OCI-M1 (cell line): Measurements from ENCODE around the gene COL5A1.
A peak's percentile ranks its signal among the peaks of the same experiment; 100 is the strongest.
"Not testable (repeated sequence)": the region's sequence is repeated elsewhere in the genome, so short reads cannot be mapped to it uniquely, and the experiment has no call there.

Experiments
- DNase-seq: peaks from one replicate; lab custom pipeline; 2025; lab: John Stamatoyannopoulos, UW

COL5A1 gene

DNA sequence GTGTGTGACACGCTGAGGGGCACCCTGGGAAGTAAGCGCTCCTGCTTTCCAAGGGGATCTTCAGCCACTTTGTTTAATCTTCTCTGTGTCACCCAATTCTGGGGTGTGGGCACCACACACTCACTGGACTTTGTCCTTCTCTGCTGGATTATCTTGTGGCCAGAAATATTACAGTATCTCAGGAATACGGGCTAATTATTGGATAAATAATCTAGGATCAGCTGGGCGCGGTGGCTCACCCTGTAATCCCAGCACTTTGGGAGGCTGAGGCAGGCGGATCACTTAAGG lies 50.9 kb downstream of the COL5A1 start:
- no peak for DNase-seq

DNA sequence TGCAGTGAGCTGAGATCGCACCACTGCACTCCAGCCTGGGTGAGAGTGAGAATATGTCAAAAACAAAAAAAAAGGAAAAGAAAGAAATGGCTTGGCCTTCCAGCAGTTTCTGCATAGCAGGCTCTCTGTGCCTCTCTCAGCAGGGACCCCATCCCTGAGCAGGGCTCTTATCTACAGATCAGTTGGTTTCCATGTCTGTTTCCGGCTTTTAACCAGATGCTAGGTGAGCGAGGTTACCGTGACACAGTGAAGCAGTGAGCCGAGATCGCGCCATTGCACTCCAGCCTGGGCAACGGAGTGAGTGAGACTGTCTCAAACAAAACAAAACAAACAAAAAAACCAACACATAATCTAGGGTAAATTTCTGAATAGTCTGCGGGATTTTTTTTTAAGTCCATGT lies 51.4 kb downstream of the COL5A1 start:
- no peak for DNase-seq

DNA sequence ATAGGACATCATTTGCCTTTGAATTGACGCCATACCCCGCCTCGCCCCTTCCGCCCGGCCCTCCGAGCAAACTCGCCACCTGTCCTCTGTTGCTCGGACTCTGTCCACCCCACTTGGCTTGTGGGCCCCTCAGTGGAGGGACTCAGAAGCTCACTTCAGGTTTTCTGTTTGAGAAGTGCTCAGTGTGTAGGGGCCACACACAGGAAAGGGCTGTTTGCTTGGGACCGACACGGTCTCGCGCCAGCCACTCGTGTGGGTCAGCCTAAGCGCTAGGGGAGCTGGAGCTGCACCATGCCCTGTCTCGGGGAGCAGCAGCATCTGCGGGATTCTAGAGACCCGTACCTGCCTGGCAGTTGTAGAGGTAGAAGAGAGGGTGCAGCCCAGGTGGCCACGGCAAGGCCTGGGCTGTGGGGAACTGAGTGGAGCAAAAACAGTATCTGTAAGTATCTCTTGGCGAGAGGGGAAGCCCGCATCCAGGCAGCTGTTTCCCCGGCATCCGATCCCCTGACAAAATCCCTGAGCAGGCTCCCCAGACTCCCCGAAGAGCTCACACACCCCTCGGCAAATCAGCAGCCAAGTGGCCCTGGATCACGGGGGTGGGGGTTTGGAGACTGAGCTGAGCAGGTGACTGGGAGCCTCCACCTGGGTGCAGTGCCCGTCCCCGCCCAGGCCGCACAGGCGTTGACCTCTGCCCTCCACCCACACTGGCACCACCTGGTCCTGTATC lies 52.2 kb downstream of the COL5A1 start:
- DNase-seq, result no peak

DNA sequence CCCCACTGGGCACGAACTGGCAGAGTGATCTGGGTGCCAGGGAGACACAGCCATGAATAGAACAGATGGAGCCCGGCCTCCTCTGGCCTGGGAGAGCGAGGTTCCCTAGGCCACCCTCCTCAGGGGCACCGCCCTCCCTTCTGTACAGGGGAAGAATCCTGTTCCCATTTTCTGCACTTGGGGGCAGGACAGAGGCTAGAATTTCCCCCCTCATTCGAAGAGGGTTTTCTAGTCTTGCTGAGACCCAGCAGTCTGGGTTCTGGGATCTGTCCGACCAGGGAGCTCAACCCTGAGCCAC lies 52.7 kb downstream of the COL5A1 start:
- DNase-seq, result no peak

DNA sequence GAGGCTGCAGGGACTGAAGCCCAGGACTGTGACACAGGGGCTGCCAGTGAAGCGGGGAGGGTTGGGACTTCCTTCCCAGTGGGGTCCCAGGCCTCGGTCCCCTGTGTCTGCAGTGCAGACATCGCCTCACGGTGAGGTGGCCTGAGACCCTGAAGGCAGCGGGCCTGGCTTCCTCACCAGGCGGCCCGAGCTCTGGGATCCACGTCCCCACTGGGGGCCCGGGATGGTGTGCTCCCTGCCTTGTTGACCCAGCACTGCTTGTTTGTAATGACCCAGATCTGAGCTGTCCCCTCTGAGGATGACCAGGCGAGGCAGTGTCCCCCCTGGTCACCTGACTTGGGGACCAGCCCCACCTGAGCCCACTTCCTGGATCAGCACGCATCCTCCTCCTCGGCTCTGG lies 53.1 kb downstream of the COL5A1 start:
- no peak for DNase-seq

DNA sequence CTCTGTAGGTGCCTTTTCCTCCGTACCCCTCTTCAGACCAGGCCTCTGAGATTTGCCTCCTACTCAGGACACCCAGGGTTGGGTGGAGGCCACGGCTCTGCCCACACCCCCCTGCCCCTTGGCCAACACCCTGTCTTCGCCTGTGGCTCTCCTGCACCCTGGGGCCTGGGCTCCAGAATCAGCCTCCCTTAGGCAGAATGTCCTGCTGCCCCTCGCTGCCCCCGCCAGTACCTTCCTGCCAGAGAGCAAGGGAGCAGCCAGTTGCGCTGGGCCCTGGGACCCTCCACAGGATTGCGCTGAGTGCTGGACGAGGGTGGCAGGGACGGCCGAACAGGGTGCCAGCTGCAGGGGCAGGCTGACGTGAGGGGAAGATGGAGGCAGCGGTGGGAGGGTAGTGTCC lies 53.5 kb downstream of the COL5A1 start:
- no peak for DNase-seq

DNA sequence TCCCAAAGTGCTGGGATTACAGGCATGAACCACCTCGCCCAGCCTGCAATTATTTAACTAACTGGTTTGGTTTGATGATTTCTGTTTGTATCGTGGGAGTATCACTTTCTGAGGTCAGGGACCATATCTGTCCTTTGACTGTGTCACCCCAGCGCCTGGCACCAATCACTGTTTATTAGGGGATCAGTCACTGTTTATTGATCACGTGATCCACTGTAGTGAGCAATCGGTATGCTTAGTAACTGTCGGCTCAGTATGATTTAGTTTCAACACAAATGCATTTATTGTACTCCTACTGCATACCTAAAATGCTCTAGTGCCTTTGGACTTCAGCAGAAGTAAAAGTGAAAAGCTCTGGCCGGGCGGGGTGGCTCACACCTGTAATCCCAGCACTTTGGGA lies 54.8 kb downstream of the COL5A1 start:
- DNase-seq, result no peak

DNA sequence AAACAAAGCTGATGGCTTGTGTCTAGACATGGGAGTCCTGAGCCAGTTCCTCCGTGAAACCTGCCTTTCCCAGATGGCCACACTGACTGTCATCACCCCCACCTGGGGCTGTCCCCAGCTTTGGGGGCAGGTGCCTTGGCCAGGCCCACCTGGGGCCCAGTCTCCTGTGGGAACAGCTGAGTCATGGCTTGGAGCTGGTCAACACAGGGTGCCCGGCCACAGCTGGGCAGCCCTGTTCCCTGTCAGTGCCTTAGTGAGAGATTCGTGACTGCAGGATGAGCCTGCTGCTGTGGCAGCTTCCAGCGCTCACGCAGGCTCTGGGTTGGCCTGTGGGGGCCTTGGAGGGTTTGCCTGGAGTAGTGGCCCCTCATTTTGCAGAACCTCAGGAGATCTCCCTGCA lies 56.5 kb downstream of the COL5A1 start:
- DNase-seq, result no peak

DNA sequence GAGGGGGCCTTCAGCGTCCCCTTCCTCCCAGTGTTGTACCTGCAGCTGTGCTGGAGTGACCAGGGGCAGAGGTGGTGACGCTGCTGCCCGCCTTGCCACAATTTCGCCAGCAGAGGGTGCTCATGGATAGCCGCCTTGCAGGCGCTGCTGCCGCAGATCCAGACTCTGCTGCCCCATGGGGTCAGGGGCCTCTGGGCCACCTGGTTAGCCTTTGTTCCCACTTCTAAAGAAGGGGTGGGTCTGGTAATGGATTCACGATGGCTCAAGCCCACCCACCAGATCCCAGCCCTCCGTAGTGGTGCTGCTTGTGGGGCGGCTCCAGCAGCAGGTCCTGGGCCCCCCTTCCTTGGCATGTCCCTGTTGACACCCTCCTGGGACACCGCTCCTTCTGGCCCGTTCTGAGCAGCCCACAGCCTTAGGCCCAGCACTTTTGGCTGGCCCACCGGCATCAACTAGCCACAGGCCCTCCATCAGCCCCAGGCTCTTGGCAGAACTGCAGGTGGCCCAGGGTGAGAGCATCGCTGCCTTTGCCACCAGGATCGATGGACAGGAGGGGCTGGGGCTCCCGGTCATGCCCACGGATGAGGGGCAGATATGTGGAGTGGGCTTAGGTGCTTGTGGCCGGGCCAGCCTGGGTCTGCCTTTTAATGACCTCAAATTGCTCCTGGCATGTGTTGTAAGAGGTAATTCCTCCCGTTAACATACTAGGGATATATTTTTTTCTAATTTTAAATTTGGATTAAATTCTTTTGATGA lies 57.2 kb downstream of the COL5A1 start:
- peak; percentile 62 for DNase-seq

DNA sequence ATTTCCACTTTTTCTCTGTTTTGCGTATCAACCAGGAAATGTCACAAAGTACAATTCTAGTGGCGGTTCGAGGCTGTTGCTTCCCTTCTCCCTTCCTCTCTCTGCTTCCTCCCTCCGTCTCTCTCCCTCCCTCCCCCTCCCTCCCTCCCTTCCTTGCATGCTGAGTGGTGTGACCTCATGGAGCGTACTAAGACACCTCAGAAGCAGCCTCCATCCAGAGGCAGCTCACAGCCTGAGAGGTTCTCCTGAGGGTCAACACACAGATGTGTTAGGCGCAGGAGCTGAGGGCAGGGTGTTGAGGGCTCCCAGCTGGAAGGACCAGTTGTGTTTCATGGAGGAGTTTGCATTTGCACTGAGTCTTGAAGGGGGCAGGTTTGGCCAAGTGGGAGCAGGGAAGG lies 57.7 kb downstream of the COL5A1 start:
- no peak for DNase-seq

DNA sequence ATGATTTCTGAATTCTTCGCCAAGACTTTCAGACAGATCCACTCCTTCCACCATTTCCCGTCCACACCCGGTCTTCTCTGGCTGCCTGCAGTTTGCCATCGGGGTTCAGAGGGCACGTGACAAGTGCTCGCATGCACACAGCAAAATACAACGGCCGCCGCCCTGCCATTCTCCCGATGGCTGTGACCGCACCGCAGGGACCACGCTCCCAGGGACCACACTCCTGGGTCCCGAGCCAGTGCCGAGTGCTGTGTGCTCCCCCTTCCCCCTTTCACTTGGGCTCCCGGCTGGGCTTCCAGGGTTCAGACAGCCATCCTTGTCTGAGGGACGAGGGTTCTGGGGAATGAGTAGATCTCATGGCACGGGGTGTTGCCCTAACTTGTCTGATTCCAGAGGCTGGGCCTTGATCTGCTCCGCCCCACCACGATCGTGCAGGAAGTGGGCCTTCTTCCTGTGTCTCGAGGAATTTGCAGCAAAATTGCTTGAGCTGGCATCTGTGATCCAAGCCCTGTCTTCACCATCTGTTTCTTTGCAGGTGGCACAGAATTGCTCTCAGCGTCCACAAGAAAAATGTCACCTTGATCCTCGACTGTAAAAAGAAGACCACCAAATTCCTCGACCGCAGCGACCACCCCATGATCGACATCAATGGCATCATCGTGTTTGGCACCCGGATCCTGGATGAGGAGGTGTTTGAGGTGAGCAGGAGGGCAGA lies 59.2 kb downstream of the COL5A1 start:
- no peak for DNase-seq

DNA sequence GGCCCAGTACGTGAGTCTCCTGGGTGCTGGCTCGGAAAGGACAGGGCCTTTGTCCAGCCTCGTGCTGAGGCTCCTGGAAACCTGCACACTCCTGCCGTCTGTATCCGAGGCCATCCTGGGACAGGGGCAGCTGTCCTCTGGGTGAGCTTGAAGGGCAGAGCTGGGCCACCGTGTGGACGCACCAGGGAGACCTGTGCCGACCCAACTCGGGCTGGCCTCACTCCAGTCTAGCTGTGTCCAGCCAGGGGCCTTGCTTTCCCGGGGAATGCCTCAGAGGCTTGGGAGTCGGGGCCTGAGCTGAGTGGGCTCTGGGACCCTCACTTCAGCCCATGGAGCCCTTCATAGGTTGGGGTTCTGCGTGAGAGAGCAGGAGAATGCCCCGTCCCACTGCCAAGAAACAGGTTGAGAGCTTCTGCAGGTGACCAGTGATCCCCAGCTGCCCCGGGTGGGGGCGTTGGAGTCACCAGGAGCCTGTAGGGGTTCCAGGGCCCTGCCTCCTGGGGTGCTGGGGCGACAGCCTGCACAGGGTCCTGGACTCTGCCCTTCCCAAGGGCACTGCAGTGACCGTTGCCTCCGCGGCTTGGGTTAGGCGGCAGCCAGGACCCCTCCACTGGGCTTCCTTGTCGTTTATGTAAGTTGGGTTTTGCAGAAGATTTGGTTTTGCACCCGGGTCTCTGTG lies 60.1 kb downstream of the COL5A1 start:
- no peak for DNase-seq

DNA sequence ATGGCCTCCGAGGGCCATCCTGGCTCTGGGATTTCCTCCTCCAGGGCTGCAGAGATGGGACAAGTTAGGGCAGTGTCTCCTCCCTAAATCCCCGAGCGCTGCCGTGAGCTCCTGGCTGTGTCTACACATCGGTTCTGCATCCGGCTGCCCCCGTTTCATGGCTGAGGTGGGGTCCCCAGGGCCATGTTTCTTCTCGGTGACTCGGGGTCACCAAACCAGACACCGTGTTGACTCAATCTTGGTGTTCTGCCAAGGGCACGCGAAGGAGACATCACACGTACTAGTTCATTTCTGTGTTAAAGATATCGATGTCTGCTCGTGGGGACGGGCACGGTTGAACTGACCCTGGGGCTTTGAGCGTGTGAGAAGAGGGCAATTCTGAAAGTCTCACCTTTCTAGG lies 60.7 kb downstream of the COL5A1 start:
- DNase-seq, result no peak

DNA sequence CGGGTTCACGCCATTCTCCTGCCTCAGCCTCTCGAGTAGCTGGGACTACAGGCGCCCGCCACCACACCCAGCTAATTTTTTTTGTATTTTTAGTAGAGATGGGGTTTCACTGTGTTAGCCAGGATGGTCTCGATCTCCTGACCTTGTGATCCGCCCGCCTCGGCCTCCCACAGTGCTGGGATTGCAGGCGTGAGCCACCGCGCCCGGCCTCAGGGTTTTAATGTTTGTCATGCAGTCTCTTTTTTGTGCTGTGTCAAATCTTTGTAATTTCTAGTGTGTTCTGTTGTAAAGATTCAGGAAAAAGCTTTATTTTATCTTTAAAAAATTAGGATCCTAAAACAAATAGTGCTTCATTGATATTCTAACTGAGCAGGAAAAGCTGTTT lies 62.1 kb downstream of the COL5A1 start:
- DNase-seq, result not testable (repeated sequence)

DNA sequence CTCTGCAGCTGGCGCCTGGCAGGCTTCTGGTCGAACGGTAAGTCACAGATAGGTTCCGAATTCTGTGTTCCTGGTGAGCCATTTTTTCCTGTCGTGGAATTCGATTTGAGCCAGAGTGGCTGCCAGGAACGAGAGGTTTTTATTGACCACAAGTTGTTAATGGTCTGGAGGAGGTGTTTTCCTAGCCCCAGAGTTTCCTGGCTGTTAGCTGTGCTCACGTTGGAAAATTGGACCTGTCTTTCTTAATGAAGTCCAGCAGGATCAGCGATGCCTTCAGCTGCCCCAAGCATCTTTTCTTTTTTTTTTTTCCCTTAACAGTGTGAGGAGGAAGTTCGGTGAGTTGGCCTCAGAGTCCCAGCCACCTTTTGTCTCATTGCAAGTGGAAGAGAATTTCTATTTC lies 62.9 kb downstream of the COL5A1 start:
- no peak for DNase-seq

DNA sequence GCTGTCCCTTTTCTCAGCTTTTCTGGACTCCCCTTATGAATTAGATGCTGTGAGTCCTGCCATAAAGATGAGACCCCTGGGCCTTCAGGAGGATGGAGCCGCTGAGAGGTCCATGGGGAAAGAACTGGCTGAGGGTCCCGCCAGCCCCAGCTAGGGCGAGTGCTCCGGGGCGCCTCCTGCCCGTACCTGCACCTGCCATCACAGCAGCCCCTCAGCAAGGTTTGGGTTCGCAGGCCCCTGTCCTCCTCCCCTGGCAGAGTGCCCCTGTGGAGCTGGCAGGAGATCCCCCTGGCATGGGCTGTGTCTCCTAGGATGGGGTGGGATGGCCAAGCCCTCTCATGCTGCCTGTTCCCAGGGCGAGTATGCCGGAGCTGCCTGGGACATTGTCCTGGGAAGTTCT lies 64.2 kb downstream of the COL5A1 start:
- DNase-seq, result no peak

DNA sequence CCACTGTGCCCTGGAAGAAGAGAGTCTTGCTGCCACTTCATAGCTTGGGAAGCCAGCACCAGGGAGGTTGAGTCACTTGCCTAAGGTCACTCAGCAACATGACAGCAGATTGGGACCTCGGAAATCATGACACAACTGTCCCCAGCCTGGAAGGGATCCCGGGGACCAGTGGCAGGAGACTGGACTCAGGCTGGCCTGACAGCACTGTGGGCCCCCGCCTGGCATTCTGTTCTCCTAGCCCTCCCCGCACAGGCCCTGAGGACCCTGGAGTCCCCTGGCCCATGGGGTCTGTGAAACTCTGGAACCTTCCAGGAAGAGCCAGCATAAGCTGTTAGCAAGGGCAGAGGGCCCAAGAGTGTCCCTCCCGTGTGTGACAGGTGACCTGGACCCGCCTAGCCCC lies 64.9 kb downstream of the COL5A1 start:
- no peak for DNase-seq

DNA sequence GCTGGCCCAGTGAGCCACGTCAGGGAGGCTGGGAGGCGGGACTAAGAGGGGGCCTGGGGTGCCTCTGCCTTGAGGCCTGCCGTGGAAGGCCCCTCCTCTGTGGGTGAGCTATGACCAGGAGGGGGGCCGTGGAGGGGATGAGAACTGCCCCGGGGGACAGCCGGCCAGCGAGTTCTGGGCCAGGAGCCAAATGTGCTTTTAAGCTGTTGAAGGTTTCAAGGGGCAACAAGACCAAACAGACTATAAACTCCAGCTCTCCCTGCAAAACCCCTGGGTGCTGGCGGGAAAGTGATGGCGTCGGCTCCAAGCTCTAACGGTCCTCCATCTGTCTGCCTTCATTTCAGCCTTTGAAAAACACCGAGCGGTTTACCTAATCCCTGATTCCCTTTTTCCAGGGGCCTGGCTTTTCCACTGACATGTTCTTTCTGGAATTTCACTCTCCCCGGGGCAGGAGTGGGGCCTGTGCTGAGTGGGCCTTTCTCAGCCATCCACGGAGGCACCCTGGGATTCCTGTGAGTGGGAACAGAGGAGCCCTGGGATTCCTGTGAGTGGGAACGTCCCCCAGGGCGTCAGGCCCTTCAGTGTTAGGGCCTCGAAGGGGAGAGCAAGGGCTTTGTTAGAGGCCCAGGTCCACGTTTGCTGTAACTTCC lies 65.6 kb downstream of the COL5A1 start:
- DNase-seq, result no peak

DNA sequence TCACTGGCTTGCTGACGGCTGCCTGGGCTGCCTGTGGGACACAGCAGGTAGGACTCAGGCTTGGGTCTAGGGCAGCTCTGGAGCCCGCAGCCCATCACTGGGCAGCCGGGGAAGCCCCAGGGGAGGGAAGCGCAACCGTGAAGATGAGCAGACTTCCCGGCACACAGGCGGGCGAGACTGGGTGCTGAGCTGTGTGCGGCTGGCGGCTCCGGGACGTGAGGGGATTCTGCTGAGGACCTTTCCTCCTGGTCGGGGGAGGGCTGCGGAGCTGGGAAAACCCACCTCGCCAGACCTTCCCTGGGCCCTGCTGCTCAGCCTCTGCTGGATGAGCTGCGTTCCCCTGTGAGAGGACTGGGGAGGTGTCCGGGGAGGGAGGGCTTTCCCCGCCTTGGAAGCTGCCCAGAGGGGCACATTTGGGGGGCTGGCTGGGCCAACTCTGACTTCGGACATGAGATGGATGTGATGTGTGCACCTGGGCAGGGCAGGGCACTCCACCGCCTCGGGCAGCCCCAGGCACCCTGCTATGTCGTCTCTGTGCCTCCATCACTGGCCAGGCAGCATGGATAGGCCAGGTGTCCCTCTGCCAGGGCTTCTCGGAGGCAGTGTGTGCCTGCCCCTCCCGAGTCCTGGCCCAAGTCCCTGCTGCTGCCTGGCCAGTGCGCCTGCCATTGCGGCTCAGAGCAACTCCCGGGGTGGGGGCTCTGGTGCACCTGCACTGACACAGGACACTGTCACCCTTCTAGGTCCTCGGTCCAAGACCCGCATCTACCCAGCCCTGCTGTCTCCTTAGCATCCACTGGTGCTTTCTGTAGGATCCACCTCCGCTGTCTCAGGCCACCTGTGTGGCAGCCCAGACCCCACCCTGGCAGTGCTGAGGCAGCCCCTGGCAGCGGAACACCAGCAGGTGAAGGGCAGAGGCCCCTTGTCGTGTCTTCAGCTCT lies 66.4 kb downstream of the COL5A1 start:
- DNase-seq, result no peak

DNA sequence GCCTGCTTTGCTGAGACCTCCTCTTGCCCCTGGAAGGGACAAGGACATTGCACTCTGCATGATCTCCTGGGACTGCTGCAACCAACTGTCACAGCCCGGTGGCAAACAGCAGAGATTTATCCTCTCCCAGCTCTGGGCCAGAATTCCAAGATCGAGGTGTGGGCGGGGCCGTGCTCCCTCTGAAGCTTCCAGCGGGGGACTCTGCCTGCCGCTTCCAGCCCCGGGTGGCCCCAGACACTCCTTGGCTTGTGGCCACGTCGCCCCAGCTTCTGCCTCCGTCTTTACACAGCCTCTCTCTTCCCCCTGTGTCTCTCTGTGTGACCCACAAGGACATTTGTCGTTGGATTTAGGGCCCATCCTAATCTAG lies 67.1 kb downstream of the COL5A1 start:
- DNase-seq, result no peak

DNA sequence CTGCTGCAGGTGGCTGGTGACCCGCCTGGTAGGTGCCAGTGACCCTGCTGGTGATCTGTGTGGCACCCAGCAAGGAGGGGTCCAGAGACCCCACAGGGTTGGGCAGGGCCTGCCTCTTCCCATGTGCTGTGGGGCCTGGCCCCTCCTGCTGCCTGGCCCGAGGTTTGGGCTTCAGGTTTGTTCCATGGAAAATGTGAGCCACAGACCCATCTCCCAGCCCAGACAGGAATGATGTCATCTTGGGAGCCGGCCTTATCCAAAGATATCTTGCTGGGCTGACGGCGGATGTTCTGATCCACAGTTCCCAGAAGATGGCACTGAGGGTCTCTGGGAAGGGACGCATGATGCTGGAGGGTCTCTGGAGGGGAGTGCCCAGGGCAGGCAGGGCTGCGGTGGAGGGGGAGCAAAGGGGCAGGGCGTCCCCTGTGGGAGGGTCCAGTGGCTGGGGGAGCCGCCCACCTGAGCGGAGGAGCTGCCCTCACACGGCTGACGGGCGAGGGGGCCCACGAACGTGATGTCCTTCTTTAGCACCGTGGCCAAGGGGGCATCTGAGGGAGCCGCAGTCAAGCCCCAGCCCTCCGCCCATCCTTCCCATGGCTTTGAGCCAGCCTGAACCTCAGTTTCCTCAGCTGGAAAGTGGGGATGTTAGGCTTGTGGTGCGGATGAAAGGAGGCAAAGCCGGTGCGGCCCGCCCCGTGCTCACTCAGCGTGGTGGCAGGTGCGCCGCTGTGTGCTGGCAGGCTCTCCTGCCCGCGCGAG lies 68.1 kb downstream of the COL5A1 start:
- DNase-seq, result no peak
